ENCODE results near the gene CHCHD10.

GRCh38 chr22:23774114-23774921 is 6.5 kb upstream of the CHCHD10 start:
- TF ChIP-seq, protein P1, sequence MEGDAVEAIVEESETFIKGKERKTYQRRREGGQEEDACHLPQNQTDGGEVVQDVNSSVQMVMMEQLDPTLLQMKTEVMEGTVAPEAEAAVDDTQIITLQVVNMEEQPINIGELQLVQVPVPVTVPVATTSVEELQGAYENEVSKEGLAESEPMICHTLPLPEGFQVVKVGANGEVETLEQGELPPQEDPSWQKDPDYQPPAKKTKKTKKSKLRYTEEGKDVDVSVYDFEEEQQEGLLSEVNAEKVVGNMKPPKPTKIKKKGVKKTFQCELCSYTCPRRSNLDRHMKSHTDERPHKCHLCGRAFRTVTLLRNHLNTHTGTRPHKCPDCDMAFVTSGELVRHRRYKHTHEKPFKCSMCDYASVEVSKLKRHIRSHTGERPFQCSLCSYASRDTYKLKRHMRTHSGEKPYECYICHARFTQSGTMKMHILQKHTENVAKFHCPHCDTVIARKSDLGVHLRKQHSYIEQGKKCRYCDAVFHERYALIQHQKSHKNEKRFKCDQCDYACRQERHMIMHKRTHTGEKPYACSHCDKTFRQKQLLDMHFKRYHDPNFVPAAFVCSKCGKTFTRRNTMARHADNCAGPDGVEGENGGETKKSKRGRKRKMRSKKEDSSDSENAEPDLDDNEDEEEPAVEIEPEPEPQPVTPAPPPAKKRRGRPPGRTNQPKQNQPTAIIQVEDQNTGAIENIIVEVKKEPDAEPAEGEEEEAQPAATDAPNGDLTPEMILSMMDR (IDR thresholded peaks at IDR 0.05): no peak
- no peak for TF ChIP-seq POLR2A (IDR thresholded peaks at IDR 0.05)

Measured in adrenal gland (tissue), 5 donors.